Jurkat, Clone E6-1 (cell line): ENCODE data around the gene CYFIP2.
"Not testable (repeated sequence)": the region's sequence is repeated elsewhere in the genome, so short reads cannot be mapped to it uniquely, and the experiment has no call there.

Source experiments
- DNase-seq: peaks from one replicate; pipeline ENCODE4 v3.0.0-alpha.2; 2011; ENCODE audit warnings: low read depth, low spot score
- H3K4me3 ChIP-seq: 2 replicates; pipeline ENCODE4 v1.5.1; 2011; ENCODE audit warnings: mild to moderate bottlenecking, low read length, control low read depth, moderate library complexity

The CYFIP2 gene

GRCh38 chr5:157371655-157372471 is 105.9 kb downstream of the CYFIP2 start:
- H3K4me3 ChIP-seq = no peak overlapping the region
- no peak for DNase-seq

- no peak overlapping the region for H3K4me3 ChIP-seq
- no peak for DNase-seq
Measured at GRCh38 chr5:157372472-157372822, 106.5 kb downstream of the CYFIP2 start.

- no peak for DNase-seq
- H3K4me3 ChIP-seq = no peak overlapping the region
Measured at GRCh38 chr5:157378509-157378908, 112.6 kb downstream of the CYFIP2 start.

GRCh38 chr5:157379983-157380382 is 114.1 kb downstream of the CYFIP2 start:
- no peak for DNase-seq
- H3K4me3 ChIP-seq = no peak overlapping the region

GRCh38 chr5:157381746-157382145 is 115.8 kb downstream of the CYFIP2 start:
- no peak overlapping the region for H3K4me3 ChIP-seq
- DNase-seq = no peak

GRCh38 chr5:157382996-157383800 is 117.3 kb downstream of the CYFIP2 start:
- H3K4me3 ChIP-seq = no peak overlapping the region
- DNase-seq = no peak

GRCh38 chr5:157384971-157385709 is 119.2 kb downstream of the CYFIP2 start:
- DNase-seq = no peak

GRCh38 chr5:157387041-157387563 is 121.2 kb downstream of the CYFIP2 start:
- no peak overlapping the region for H3K4me3 ChIP-seq

More at GRCh38 chr5:157384971-157385709, 119.2 kb downstream of the CYFIP2 start:
- H3K4me3 ChIP-seq = no peak overlapping the region

GRCh38 chr5:157387683-157388093 is 121.8 kb downstream of the CYFIP2 start:
- no peak for DNase-seq
- no peak overlapping the region for H3K4me3 ChIP-seq

More at GRCh38 chr5:157387041-157387563, 121.2 kb downstream of the CYFIP2 start:
- DNase-seq = no peak

- no peak overlapping the region for H3K4me3 ChIP-seq
- DNase-seq = no peak
Measured at GRCh38 chr5:157388111-157388710, 122.3 kb downstream of the CYFIP2 start.

- H3K4me3 ChIP-seq = no peak overlapping the region
- no peak for DNase-seq
Measured at GRCh38 chr5:157389103-157389502, 123.2 kb downstream of the CYFIP2 start.

- DNase-seq = no peak
- H3K4me3 ChIP-seq = no peak overlapping the region
Measured at GRCh38 chr5:157390133-157390532, 124.2 kb downstream of the CYFIP2 start.

GRCh38 chr5:157390551-157391297 is 124.8 kb downstream of the CYFIP2 start:
- no peak for DNase-seq
- H3K4me3 ChIP-seq = no peak overlapping the region

- no peak for DNase-seq
- no peak overlapping the region for H3K4me3 ChIP-seq
Measured at GRCh38 chr5:157398305-157398704, 132.4 kb downstream of the CYFIP2 start.

- no peak for DNase-seq
Measured at GRCh38 chr5:157400741-157401495, 135.0 kb downstream of the CYFIP2 start.

GRCh38 chr5:157415838-157416237 is 149.9 kb downstream of the CYFIP2 start:
- DNase-seq = no peak
- no peak overlapping the region for H3K4me3 ChIP-seq

More at GRCh38 chr5:157400741-157401495, 135.0 kb downstream of the CYFIP2 start:
- no peak overlapping the region for H3K4me3 ChIP-seq

GRCh38 chr5:157419521-157419920 is 153.6 kb downstream of the CYFIP2 start:
- H3K4me3 ChIP-seq, DNase-seq: not testable (repeated sequence)

GRCh38 chr5:157429920-157430319 is 164.0 kb downstream of the CYFIP2 start:
- not testable (repeated sequence) for DNase-seq

More at GRCh38 chr5:157429920-157430319, 164.0 kb downstream of the CYFIP2 start:
- H3K4me3 ChIP-seq = not testable (repeated sequence)
